Dendritic cell treated with granulocyte-macrophage colony-stimulating factor and Interleukin-4, amounts not matched to agents 40 ng/mL and 50 ng/mL, for 4 days (primary cell): ENCODE data around the gene POLR2B.
"Not testable (repeated sequence)": the region's sequence is repeated elsewhere in the genome, so short reads cannot be mapped to it uniquely, and the experiment has no call there.

ENCODE experiments used
- H3K27ac Mint-ChIP-seq: one replicate; pipeline ENCODE4 v1.8.0; 2022; ENCODE audit warnings: mild to moderate bottlenecking, mixed read lengths
- H3K27me3 Mint-ChIP-seq: one replicate; pipeline ENCODE4 v1.8.0; 2022; ENCODE audit warnings: mild to moderate bottlenecking, mixed read lengths
- H3K36me3 Mint-ChIP-seq: one replicate; pipeline ENCODE4 v1.8.0; 2022; ENCODE audit warnings: low read depth, mixed read lengths
- H3K4me1 Mint-ChIP-seq: one replicate; pipeline ENCODE4 v1.8.0; 2022; ENCODE audit warnings: low read depth, mixed read lengths
- H3K4me3 Mint-ChIP-seq: one replicate; pipeline ENCODE4 v1.8.0; 2022; ENCODE audit warnings: mild to moderate bottlenecking, moderate library complexity, mixed read lengths
- H3K9me3 Mint-ChIP-seq: one replicate; pipeline ENCODE4 v1.8.0; 2022; ENCODE audit warnings: mixed read lengths
- intact Hi-C: fragments of 100-400 bp; cut with micrococcal nuclease; formaldehyde crosslinking; loops from one replicate; pipeline ENCODE4 v1.15.0; 2022

The POLR2B gene

GRCh38 chr4:57018980-57019379, 40.3 kb downstream of the POLR2B start:
- Mint-ChIP-seq H3K27ac (no peak overlapping the region), H3K9me3 (no peaks in the 10 kb centered on the region), H3K36me3 (peaks cover 96% of the 10 kb centered on the region), H3K4me1 (no peaks in the 10 kb centered on the region), H3K4me3 (no peak overlapping the region), H3K27me3 (no peaks in the 10 kb centered on the region)
- intact Hi-C loops = loop anchor here (10.0 kb wide), 2 partner anchors 1134 to 1594 kb away; no protein-coding TSS in a partner anchor

GRCh38 chr4:57020467-57021101, 41.9 kb downstream of the POLR2B start:
- Mint-ChIP-seq H3K9me3 (no peaks in the 10 kb centered on the region), H3K36me3 (peaks cover 96% of the 10 kb centered on the region), H3K4me1 (no peaks in the 10 kb centered on the region), H3K27me3 (no peaks in the 10 kb centered on the region), H3K27ac (no peak overlapping the region), H3K4me3 (no peak overlapping the region)
- intact Hi-C loops = loop anchor here (5.0 kb wide), 1 partner anchor 533 kb away; no protein-coding TSS in a partner anchor

GRCh38 chr4:57023104-57023503, 44.4 kb downstream of the POLR2B start:
- no peaks in the 10 kb centered on the region for H3K9me3 Mint-ChIP-seq
- H3K27ac Mint-ChIP-seq = no peak overlapping the region
- no peaks in the 10 kb centered on the region for H3K27me3 Mint-ChIP-seq
- intact Hi-C loops = loop anchor here (5.0 kb wide), 1 partner anchor 536 kb away; no protein-coding TSS in a partner anchor
- H3K4me3 Mint-ChIP-seq = no peak overlapping the region
- no peaks in the 10 kb centered on the region for H3K4me1 Mint-ChIP-seq
- peaks cover 97% of the 10 kb centered on the region for H3K36me3 Mint-ChIP-seq

GRCh38 chr4:57034520-57034919, 55.8 kb downstream of the POLR2B start:
- intact Hi-C loops = loop anchor here (5.0 kb wide), 1 partner anchor 78 kb away; the partner anchor contains the start of gene IGFBP7
- Mint-ChIP-seq H3K4me1 (peaks cover 5% of the 10 kb centered on the region), H3K9me3 (no peaks in the 10 kb centered on the region), H3K27ac (no peak overlapping the region), H3K4me3 (no peak overlapping the region), H3K27me3 (no peaks in the 10 kb centered on the region), H3K36me3 (peaks cover 38% of the 10 kb centered on the region)

- Mint-ChIP-seq H3K9me3 (no peaks in the 10 kb centered on the region), H3K27me3 (no peaks in the 10 kb centered on the region)
Measured at GRCh38 chr4:57037982-57038604, 59.4 kb downstream of the POLR2B start.

GRCh38 chr4:57039345-57039744, 60.6 kb downstream of the POLR2B start:
- no peak overlapping the region for H3K4me3 Mint-ChIP-seq
- H3K27ac Mint-ChIP-seq = no peak overlapping the region
- no peaks in the 10 kb centered on the region for H3K9me3 Mint-ChIP-seq
- H3K27me3 Mint-ChIP-seq = no peaks in the 10 kb centered on the region
- peaks cover 5% of the 10 kb centered on the region for H3K4me1 Mint-ChIP-seq
- intact Hi-C loops = no loop called here
- peaks cover 5% of the 10 kb centered on the region for H3K36me3 Mint-ChIP-seq

More at GRCh38 chr4:57037982-57038604, 59.4 kb downstream of the POLR2B start:
- intact Hi-C loops = no loop called here
- peaks cover 11% of the 10 kb centered on the region for H3K36me3 Mint-ChIP-seq
- no peak overlapping the region for H3K27ac Mint-ChIP-seq
- no peak overlapping the region for H3K4me3 Mint-ChIP-seq
- H3K4me1 Mint-ChIP-seq = peaks cover 5% of the 10 kb centered on the region

GRCh38 chr4:57040510-57040909, 61.8 kb downstream of the POLR2B start:
- Mint-ChIP-seq H3K36me3 (peaks cover 5% of the 10 kb centered on the region), H3K27ac (no peak overlapping the region), H3K4me1 (peaks cover 5% of the 10 kb centered on the region), H3K4me3 (no peak overlapping the region), H3K27me3 (no peaks in the 10 kb centered on the region), H3K9me3 (no peaks in the 10 kb centered on the region)
- intact Hi-C loops = no loop called here

- Mint-ChIP-seq H3K27me3 (no peaks in the 10 kb centered on the region), H3K4me3 (no peak overlapping the region), H3K27ac (no peak overlapping the region), H3K9me3 (no peaks in the 10 kb centered on the region), H3K4me1 (peaks cover 5% of the 10 kb centered on the region), H3K36me3 (peaks cover 5% of the 10 kb centered on the region)
- intact Hi-C loops = no loop called here
Measured at GRCh38 chr4:57041020-57041419, 62.3 kb downstream of the POLR2B start.

GRCh38 chr4:57042711-57043169, 64.0 kb downstream of the POLR2B start:
- Mint-ChIP-seq H3K36me3 (peaks cover 5% of the 10 kb centered on the region), H3K4me3 (no peak overlapping the region), H3K4me1 (peaks cover 5% of the 10 kb centered on the region), H3K27ac (no peak overlapping the region), H3K27me3 (no peaks in the 10 kb centered on the region), H3K9me3 (peaks cover 6% of the 10 kb centered on the region)
- intact Hi-C loops = no loop called here

GRCh38 chr4:57043347-57044251, 64.9 kb downstream of the POLR2B start:
- Mint-ChIP-seq H3K27me3 (no peaks in the 10 kb centered on the region), H3K36me3 (peaks cover 5% of the 10 kb centered on the region), H3K9me3 (peaks cover 6% of the 10 kb centered on the region), H3K4me3 (no peak overlapping the region), H3K4me1 (no peaks in the 10 kb centered on the region), H3K27ac (no peak overlapping the region)
- intact Hi-C loops = no loop called here

- Mint-ChIP-seq H3K36me3 (peaks cover 5% of the 10 kb centered on the region), H3K27ac (no peak overlapping the region), H3K4me3 (no peak overlapping the region), H3K9me3 (peaks cover 6% of the 10 kb centered on the region), H3K4me1 (no peaks in the 10 kb centered on the region), H3K27me3 (no peaks in the 10 kb centered on the region)
- intact Hi-C loops = no loop called here
Measured at GRCh38 chr4:57044279-57044678, 65.6 kb downstream of the POLR2B start.

- intact Hi-C loops = no loop called here
- H3K27me3 Mint-ChIP-seq = no peaks in the 10 kb centered on the region
- H3K9me3 Mint-ChIP-seq = peaks cover 6% of the 10 kb centered on the region
Measured at GRCh38 chr4:57044996-57045395, 66.3 kb downstream of the POLR2B start.

GRCh38 chr4:57047046-57047445, 68.3 kb downstream of the POLR2B start:
- H3K27me3 Mint-ChIP-seq, H3K9me3 Mint-ChIP-seq, H3K36me3 Mint-ChIP-seq, H3K4me3 Mint-ChIP-seq, H3K27ac Mint-ChIP-seq, intact Hi-C loops: not testable (repeated sequence)
- peaks cover 14% of the 10 kb centered on the region for H3K4me1 Mint-ChIP-seq

More at GRCh38 chr4:57044996-57045395, 66.3 kb downstream of the POLR2B start:
- Mint-ChIP-seq H3K27ac (no peak overlapping the region), H3K4me3 (no peak overlapping the region), H3K36me3 (peaks cover 5% of the 10 kb centered on the region), H3K4me1 (no peaks in the 10 kb centered on the region)
